K562 (cell line): ENCODE results near the gene PCF11. TPM values are rescaled to one million over a fixed set of nuclear protein-coding genes. Genes with fewer than 3 reads are reported as not detected.
A peak's percentile ranks its signal among the peaks of the same experiment; 100 is the strongest.

Source experiments
- ATF7 ChIP-seq: fragments of 450-650 bp; IDR thresholded peaks from 2 replicates; pipeline ENCODE4 v1.7.1; 2014; ENCODE audit warnings: mild to moderate bottlenecking, moderate library complexity
- CREBBP ChIP-seq: IDR thresholded peaks from one replicate; pipeline ENCODE4 v1.6.1; 2012; ENCODE audit warnings: low read depth, mild to moderate bottlenecking, control low read depth, inconsistent platforms, low read length
- GTF2E2 ChIP-seq: fragments of 200-800 bp; sonication (Bioruptor generic); IDR thresholded peaks from 2 replicates; pipeline ENCODE4 v1.6.1; 2016; ENCODE audit warnings: missing genetic modification characterization, missing compliant biosample characterization
- MGA ChIP-seq: fragments of 450-650 bp; IDR thresholded peaks from 2 replicates; pipeline ENCODE4 v1.6.1; 2016; ENCODE audit warnings: mild to moderate bottlenecking, moderate library complexity
- ZBTB1 ChIP-seq: sonication (generic); formaldehyde crosslinking; IDR thresholded peaks from 2 replicates; pipeline ENCODE4 v1.8.1; 2023; ENCODE audit warnings: missing genetic modification reagents, low read depth, mild to moderate bottlenecking, borderline replicate concordance
- ZBTB11 ChIP-seq, 3 experiments: fragments of 200-800 bp in 1 of 3; fragments of 250-450 bp in 1 of 3; fragments of 450-650 bp in 1 of 3; sonication (Bioruptor Pico) in 1 of 3; sonication (Bioruptor generic) in 1 of 3; formaldehyde crosslinking in 1 of 3; IDR thresholded peaks; 2 replicates each; pipeline versions ENCODE4 v1.6.1 to v1.8.0; 2016 to 2022; ENCODE audit warnings: mild to moderate bottlenecking in 2 of 3, missing genetic modification characterization in 2 of 3, missing compliant biosample characterization in 1 of 3, moderate library complexity in 1 of 3
- ZNF518B ChIP-seq: fragments of 250-450 bp; sonication (Bioruptor Pico); IDR thresholded peaks from 2 replicates; pipeline ENCODE4 v1.5.0; 2021; ENCODE audit warnings: mild to moderate bottlenecking, moderate library complexity
- polyA plus RNA-seq, 8 experiments: library from polyadenylated mRNA; depleted of rRNA in 4 of 8; stranded (reverse) in 5 of 8; unstranded in 3 of 8; fragments of >200 nt; fragmentation: Nextera tagmentation in 2 of 8; fragmentation: Illumina TruSeq in 1 of 8; extraction: Ambion mirVana in 2 of 8; extraction: Trizol in 1 of 8; gene quantifications; 2 replicates each; pipeline versions ENCODE4 v1.2.1 to v1.2.3, GENCODE V29; 2011 to 2014; ENCODE audit warnings: inconsistent platforms in 1 of 8, missing spikeins in 1 of 8
- total RNA-seq, 7 experiments: library from RNA; depleted of rRNA in 6 of 7; stranded (reverse); fragments of >200 nt in 6 of 7; fragmentation: Illumina TruSeq in 2 of 7; extraction: Trizol in 2 of 7; gene quantifications; 2 replicates each; pipeline versions ENCODE4 v1.2.1 to v1.2.3, GENCODE V29; 2011 to 2021; ENCODE audit warnings: low replicate concordance in 1 of 7

The PCF11 gene
- total and polyA plus RNA-seq, 9 of the 15 experiments (the other 6 are each of a cell fraction or from before 2014, with no cell fraction given), result 9.3 to 91.6 (median 54.4) TPM

GRCh38 chr11:83157594-83158356, 844 bp downstream of the PCF11 start (continued):
- peak; percentile 55 for TF ChIP-seq MGA
- no peak for TF ChIP-seq ZNF518B (CRISPR knock-in tag)
- TF ChIP-seq CREBBP, result no peak
- no peak for TF ChIP-seq ZBTB1 (CRISPR knock-in tag)
- TF ChIP-seq ATF7, result peak; percentile 37; the same call in 1 of the 2 replicates
- TF ChIP-seq GTF2E2 (tag), result peak; percentile 37; the same call in 1 of the 2 replicates
- peak in 2 of 3 experiments; percentile 38 to 81; a peak in 3 of 6 replicates for TF ChIP-seq ZBTB11 (CRISPR knock-in tag; IDR thresholded peaks at IDR 0.05)
